Lower leg skin (tissue), 4 donors: Measurements from ENCODE around the gene PTGES2. TPM values are rescaled to one million over a fixed set of nuclear protein-coding genes. Genes with fewer than 3 reads are reported as not detected.

Experiments used
- DNase-seq, 2 donors: peaks; one replicate each; pipeline ENCODE4 v3.0.0-alpha.2; 2019; ENCODE audit warnings: low spot score in 2 of 2
- H3K4me3 ChIP-seq: fragments of 200-600 bp; sonication (generic); 2 replicates; pipeline ENCODE4 v1.5.1; 2017; ENCODE audit warnings: mild to moderate bottlenecking, low read depth; ENCODE audit not compliant: poor library complexity, severe bottlenecking
- CTCF ChIP-seq, 3 donors: fragments of 450-650 bp; IDR thresholded peaks; one replicate each; pipeline ENCODE4 v1.5.1; 2016; ENCODE audit warnings: antibody characterized with exemption in 3 of 3, mild to moderate bottlenecking in 3 of 3, moderate library complexity in 2 of 3
- POLR2A ChIP-seq, 2 donors: fragments of 450-650 bp; IDR thresholded peaks; one replicate each; pipeline ENCODE4 v1.6.1; 2016 to 2017; ENCODE audit warnings: antibody characterized with exemption in 2 of 2, mild to moderate bottlenecking in 1 of 2, moderate library complexity in 1 of 2
- WGBS, 2 donors: methylation state at CpG; one replicate each; pipeline ENCODE4 v1.1.5; 2018; 5-methylcytosine and 5-hydroxymethylcytosine counted together
- intact Hi-C: fragments of 100-400 bp; cut with DNase I; formaldehyde crosslinking; loops from one replicate; pipeline ENCODE4 v1.15.0; 2023; ENCODE audit warnings: low total_unique reads
- total RNA-seq, 4 donors: library from RNA; depleted of rRNA; stranded (reverse); fragments of >200 nt; gene quantifications; one replicate each; pipeline ENCODE4 v1.1.0, GENCODE V29; 2016

The PTGES2 gene
- total RNA-seq, 4 donors from 2014 or later = 32.6 to 66.5 (median 56.3) TPM

GRCh38 chr9:128122809-128123175 lies 4.7 kb downstream of the PTGES2 start:
- DNase-seq = no peak
- no peak for TF ChIP-seq POLR2A (IDR thresholded peaks at IDR 0.05)
- TF ChIP-seq CTCF (IDR thresholded peaks at IDR 0.05) = no peak
- intact Hi-C loops = no loop called here
- no peak overlapping the region for H3K4me3 ChIP-seq
- 88 to 91% methylated on average over 24 of the region's 24 CpGs for WGBS, 2 donors

DNA sequence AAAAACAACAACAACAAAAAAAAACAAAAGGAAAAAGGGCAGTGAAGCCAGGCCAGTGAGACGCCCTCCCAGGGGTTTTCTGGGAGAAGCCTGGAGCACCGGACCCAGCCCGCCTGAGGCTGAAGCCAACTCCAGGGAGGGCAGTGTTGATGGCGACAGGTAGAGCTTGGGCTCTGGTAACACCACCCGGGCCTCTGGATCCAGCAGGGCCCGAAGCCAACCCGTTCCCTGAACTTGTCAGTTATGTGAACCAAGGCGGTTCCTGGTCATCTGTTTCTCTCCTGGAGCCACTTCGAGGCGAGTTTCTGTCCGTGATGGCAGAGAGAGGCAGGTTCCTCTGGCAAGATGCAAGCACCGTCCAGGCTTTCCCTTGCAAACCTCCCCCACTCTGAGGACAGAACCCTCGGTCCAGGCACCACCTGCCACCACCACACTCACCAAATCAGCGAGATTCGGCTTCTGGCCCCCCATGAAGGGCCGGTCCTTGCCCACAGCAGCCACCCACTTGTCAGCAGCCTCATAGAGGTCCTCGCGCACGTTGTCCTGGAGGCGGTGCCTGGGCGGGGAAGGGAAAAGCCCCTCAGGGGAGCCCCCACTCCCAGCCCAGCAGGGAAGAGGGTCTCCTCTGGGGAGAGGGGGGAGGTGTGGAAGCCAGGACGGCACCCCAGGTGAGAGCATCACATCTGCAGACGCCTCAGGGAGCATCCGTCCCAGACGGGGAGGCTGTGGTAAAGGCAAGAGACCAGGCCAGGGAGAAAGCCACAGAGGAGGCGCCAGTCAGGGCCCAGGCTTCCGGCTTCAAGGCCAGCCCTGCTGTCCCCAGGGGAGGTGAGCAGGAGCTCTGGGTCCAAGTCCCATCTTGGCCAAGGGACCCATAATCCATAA lies 5.4 kb downstream of the PTGES2 start:
- intact Hi-C loops = no loop called here
- WGBS, 2 donors = 84 to 89% methylated on average over 22 to 27 of the region's 27 CpGs
- no peak for DNase-seq
- H3K4me3 ChIP-seq = no peak overlapping the region
- no peak for TF ChIP-seq POLR2A (IDR thresholded peaks at IDR 0.05)
- no peak for TF ChIP-seq CTCF (IDR thresholded peaks at IDR 0.05)

DNA sequence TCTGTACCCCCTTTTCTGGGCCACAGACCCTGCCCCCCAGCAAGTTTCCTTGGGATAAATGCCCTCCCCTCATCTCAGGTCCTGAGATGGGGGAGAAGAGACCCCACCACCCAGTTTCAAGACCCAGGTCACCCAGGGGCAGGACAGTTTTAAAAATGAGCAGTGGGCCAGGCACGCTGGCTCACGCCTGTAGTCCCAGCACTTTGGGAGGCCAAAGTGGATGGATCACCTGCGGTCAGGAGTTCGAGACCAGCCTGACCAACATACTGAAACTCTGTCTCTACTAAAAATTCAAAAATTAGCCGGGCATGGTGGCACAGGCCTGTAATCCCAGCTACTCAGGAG lies 6.1 kb downstream of the PTGES2 start:
- intact Hi-C loops = no loop called here
- WGBS, 2 donors = 96 to 97% methylated on average over 5 of the region's 5 CpGs
- TF ChIP-seq CTCF (IDR thresholded peaks at IDR 0.05) = no peak
- TF ChIP-seq POLR2A (IDR thresholded peaks at IDR 0.05) = no peak
- DNase-seq = peak in 1 of 2 donors; percentile 78
- H3K4me3 ChIP-seq = no peak overlapping the region

- intact Hi-C loops = no loop called here
- 80 to 81% methylated on average over 29 of the region's 29 CpGs for WGBS, 2 donors
- H3K4me3 ChIP-seq = no peak overlapping the region
- DNase-seq = no peak
- TF ChIP-seq CTCF (IDR thresholded peaks at IDR 0.05) (no peak), POLR2A (IDR thresholded peaks at IDR 0.05) (no peak)
Observed at GRCh38 chr9:128120741-128121465, 6.6 kb downstream of the PTGES2 start.

- no peak for DNase-seq
- no peak overlapping the region for H3K4me3 ChIP-seq
- intact Hi-C loops = no loop called here
- WGBS, 2 donors = 82 to 85% methylated on average over 18 to 20 of the region's 20 CpGs
- no peak for TF ChIP-seq POLR2A (IDR thresholded peaks at IDR 0.05)
- no peak for TF ChIP-seq CTCF (IDR thresholded peaks at IDR 0.05)
Observed at GRCh38 chr9:128120061-128120740, 7.3 kb downstream of the PTGES2 start.
